HuH-7 (cell line): Measurements from ENCODE around the gene CXXC5.
A peak's percentile ranks its signal among the peaks of the same experiment; 100 is the strongest.

Experiments
- DNase-seq: peaks from one replicate; pipeline ENCODE4 v3.0.0; 2011; ENCODE audit warnings: low spot score

Gene CXXC5

GRCh38 chr5:139694556-139695177, 46.5 kb downstream of the CXXC5 start:
- DNase-seq = no peak

- DNase-seq = no peak
Measured at GRCh38 chr5:139695178-139695573, 47.0 kb downstream of the CXXC5 start.

GRCh38 chr5:139696167-139696893, 48.2 kb downstream of the CXXC5 start:
- no peak for DNase-seq

GRCh38 chr5:139696894-139697658, 48.9 kb downstream of the CXXC5 start:
- DNase-seq = no peak

GRCh38 chr5:139698490-139699146, 50.5 kb downstream of the CXXC5 start:
- no peak for DNase-seq

GRCh38 chr5:139699351-139699750, 51.2 kb downstream of the CXXC5 start:
- DNase-seq = no peak

GRCh38 chr5:139700711-139701055, 52.5 kb downstream of the CXXC5 start:
- no peak for DNase-seq

- peak; percentile 70 for DNase-seq
Measured at GRCh38 chr5:139701056-139701741, 53.0 kb downstream of the CXXC5 start.

- no peak for DNase-seq
Measured at GRCh38 chr5:139702548-139702947, 54.4 kb downstream of the CXXC5 start.

- no peak for DNase-seq
Measured at GRCh38 chr5:139704748-139705147, 56.6 kb downstream of the CXXC5 start.

GRCh38 chr5:139705191-139705590, 57.0 kb downstream of the CXXC5 start:
- DNase-seq = no peak

GRCh38 chr5:139705655-139706587, 57.8 kb downstream of the CXXC5 start:
- DNase-seq = no peak

- no peak for DNase-seq
Measured at GRCh38 chr5:139707445-139708003, 59.4 kb downstream of the CXXC5 start.

GRCh38 chr5:139708434-139708861, 60.3 kb downstream of the CXXC5 start:
- DNase-seq = no peak

GRCh38 chr5:139708877-139709581, 60.9 kb downstream of the CXXC5 start:
- no peak for DNase-seq

GRCh38 chr5:139709582-139710318, 61.6 kb downstream of the CXXC5 start:
- DNase-seq = no peak

GRCh38 chr5:139710319-139711066, 62.3 kb downstream of the CXXC5 start:
- DNase-seq = no peak
